ENCODE results near the gene PFKFB2. TPM values are rescaled to one million over a fixed set of nuclear protein-coding genes. Genes with fewer than 3 reads are reported as not detected.

The PFKFB2 gene
- total and polyA plus RNA-seq, 2 donors (not counting 3 experiments of a cell fraction or from before 2014, with no cell fraction given), result 0.70 to 2.0 TPM

GRCh38 chr1:207039380-207040180 is 13.5 kb upstream of the PFKFB2 start:
- H3K79me2 ChIP-seq (ENCODE audit: control insufficient read depth, insufficient read depth, low read length), result no peaks in the 10 kb centered on the region
- H3K36me3 ChIP-seq (ENCODE audit: control insufficient read depth in 2 of 2, extremely low read depth in 1 of 2, insufficient read depth in 2 of 2, low read length in 2 of 2), result no peaks in the 10 kb centered on the region
- no peak for FAIRE-seq
- H3K27me3 ChIP-seq (ENCODE audit: control insufficient read depth in 2 of 2, insufficient read depth in 2 of 2, low read length in 2 of 2), result peaks cover 7 to 24% of the 10 kb centered on the region in 2 experiments
- H3K9me3 ChIP-seq (replicated peaks; ENCODE audit: control insufficient read depth, insufficient read depth, low read length), result no peaks in the 10 kb centered on the region
- dilution Hi-C loops (cut with MboI; ENCODE audit: extremely low pct_ligation_motif_present, low sequenced_read_pairs) (no loop called here), intact Hi-C loops (cut with micrococcal nuclease) (no loop called here)
- TF ChIP-seq POLR2A (IDR thresholded peaks at IDR 0.05; ENCODE audit: low read depth, low read length), result no peak
- TF ChIP-seq POLR2AphosphoS5 (IDR thresholded peaks at IDR 0.05; ENCODE audit: insufficient read depth, low read depth, low read length), result no peak
- TF ChIP-seq GATA2 (IDR thresholded peaks at IDR 0.05; ENCODE audit: insufficient read depth, insufficient read length, low read depth, low read length), result no peak
- TF ChIP-seq JUN (IDR thresholded peaks at IDR 0.05; ENCODE audit: borderline replicate concordance, insufficient read depth, insufficient read length, low read depth), result no peak
- no peak for TF ChIP-seq MYC (IDR thresholded peaks at IDR 0.05; ENCODE audit: low read depth, low read length)
- no peak overlapping the region for H3K4me2 ChIP-seq (ENCODE audit: insufficient read depth, low read length)
- no peak overlapping the region for H3K4me3 ChIP-seq (replicated peaks in 1 of 3; ENCODE audit: insufficient read depth in 1 of 3, low read depth in 1 of 3, low read length in 3 of 3)
- no peaks in the 10 kb centered on the region for H4K20me1 ChIP-seq (replicated peaks; ENCODE audit: control insufficient read depth, extremely low read depth, insufficient read depth, low read length)
- DNase-seq (ENCODE audit: low read depth, low spot score), result no peak
- no peaks in the 10 kb centered on the region for H3K4me1 ChIP-seq (ENCODE audit: control insufficient read depth, extremely low read depth, insufficient read depth, low read length)
- H3K9me1 ChIP-seq (replicated peaks; ENCODE audit: control insufficient read depth, extremely low read depth, insufficient read depth, low read length), result no peaks in the 10 kb centered on the region
- H3K9ac ChIP-seq (replicated peaks; ENCODE audit: extremely low read depth, insufficient read depth, low read length), result no peak overlapping the region
- CTCF ChIA-PET, result interaction anchor here (1.2 to 1.3 kb wide), 2 partner anchors 11 to 34 kb away, joined by 4 to 5 read pairs; no protein-coding TSS in a partner anchor
- no TSS peak for BruUV-seq (replicated peaks)
- POLR2A ChIA-PET, result no interaction called here
- no peak overlapping the region for H2AFZ ChIP-seq (ENCODE audit: low read depth, low read length)
- H3K27ac ChIP-seq (ENCODE audit: insufficient read depth, low read depth, low read length), result no peak overlapping the region

DNA sequence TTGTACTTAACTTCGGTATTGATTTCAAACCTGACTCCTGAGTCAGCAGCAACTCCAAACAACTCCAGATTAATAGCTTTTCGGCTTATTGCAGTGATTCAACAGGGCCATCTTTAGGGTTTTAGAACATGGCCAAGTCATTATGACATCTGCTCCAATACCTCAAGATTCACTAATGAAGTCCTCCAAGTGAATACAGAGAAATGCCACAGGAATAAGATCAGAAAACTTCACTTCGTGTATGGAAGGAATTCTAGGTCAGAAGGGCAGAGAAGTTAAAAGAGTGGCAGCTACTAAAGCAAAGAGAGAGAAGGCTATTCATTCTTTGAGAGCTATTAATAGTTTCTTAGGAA is 12.9 kb upstream of the PFKFB2 start:
- FAIRE-seq (no peak), DNase-seq (ENCODE audit: low read depth, low spot score) (no peak)
- BruUV-seq (replicated peaks), result no TSS peak
- TF ChIP-seq, protein P1, sequence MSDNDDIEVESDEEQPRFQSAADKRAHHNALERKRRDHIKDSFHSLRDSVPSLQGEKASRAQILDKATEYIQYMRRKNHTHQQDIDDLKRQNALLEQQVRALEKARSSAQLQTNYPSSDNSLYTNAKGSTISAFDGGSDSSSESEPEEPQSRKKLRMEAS (IDR thresholded peaks at IDR 0.05; ENCODE audit: insufficient read depth, insufficient read length), result no peak
- TF ChIP-seq, protein P2, sequence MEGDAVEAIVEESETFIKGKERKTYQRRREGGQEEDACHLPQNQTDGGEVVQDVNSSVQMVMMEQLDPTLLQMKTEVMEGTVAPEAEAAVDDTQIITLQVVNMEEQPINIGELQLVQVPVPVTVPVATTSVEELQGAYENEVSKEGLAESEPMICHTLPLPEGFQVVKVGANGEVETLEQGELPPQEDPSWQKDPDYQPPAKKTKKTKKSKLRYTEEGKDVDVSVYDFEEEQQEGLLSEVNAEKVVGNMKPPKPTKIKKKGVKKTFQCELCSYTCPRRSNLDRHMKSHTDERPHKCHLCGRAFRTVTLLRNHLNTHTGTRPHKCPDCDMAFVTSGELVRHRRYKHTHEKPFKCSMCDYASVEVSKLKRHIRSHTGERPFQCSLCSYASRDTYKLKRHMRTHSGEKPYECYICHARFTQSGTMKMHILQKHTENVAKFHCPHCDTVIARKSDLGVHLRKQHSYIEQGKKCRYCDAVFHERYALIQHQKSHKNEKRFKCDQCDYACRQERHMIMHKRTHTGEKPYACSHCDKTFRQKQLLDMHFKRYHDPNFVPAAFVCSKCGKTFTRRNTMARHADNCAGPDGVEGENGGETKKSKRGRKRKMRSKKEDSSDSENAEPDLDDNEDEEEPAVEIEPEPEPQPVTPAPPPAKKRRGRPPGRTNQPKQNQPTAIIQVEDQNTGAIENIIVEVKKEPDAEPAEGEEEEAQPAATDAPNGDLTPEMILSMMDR (IDR thresholded peaks at IDR 0.05; ENCODE audit: extremely low read depth in 1 of 2, insufficient read depth in 1 of 2, low read depth in 1 of 2, low read length in 2 of 2), result no peak
- TF ChIP-seq POLR2A (IDR thresholded peaks at IDR 0.05; ENCODE audit: low read depth, low read length), result no peak
- TF ChIP-seq EZH2 (IDR thresholded peaks at IDR 0.05; ENCODE audit: borderline replicate concordance, low read depth, low read length, severe bottlenecking), result no peak
- no peak for TF ChIP-seq POLR2AphosphoS5 (IDR thresholded peaks at IDR 0.05; ENCODE audit: insufficient read depth, low read depth, low read length)
- no peak for TF ChIP-seq JUN (IDR thresholded peaks at IDR 0.05; ENCODE audit: borderline replicate concordance, insufficient read depth, insufficient read length, low read depth)
- no peak for TF ChIP-seq GATA2 (IDR thresholded peaks at IDR 0.05; ENCODE audit: insufficient read depth, insufficient read length, low read depth, low read length)
- no peak for TF ChIP-seq FOS (IDR thresholded peaks at IDR 0.05; ENCODE audit: borderline replicate concordance, insufficient read depth, low read length)
- no peak for TF ChIP-seq MYC (IDR thresholded peaks at IDR 0.05; ENCODE audit: low read depth, low read length)
- no peak overlapping the region for H3K4me3 ChIP-seq (replicated peaks in 1 of 3; ENCODE audit: insufficient read depth in 1 of 3, low read depth in 1 of 3, low read length in 3 of 3)
- dilution Hi-C loops (cut with MboI; ENCODE audit: extremely low pct_ligation_motif_present, low sequenced_read_pairs) (no loop called here), intact Hi-C loops (cut with micrococcal nuclease) (no loop called here)
- ChIA-PET POLR2A (no interaction called here), CTCF (interaction anchor here (1.2 to 1.3 kb wide), 2 partner anchors 10 to 35 kb away, joined by 4 to 5 read pairs; no protein-coding TSS in a partner anchor)
- H3K9me1 ChIP-seq (replicated peaks; ENCODE audit: control insufficient read depth, extremely low read depth, insufficient read depth, low read length), result no peaks in the 10 kb centered on the region
- no peak overlapping the region for H3K4me2 ChIP-seq (ENCODE audit: insufficient read depth, low read length)
- peaks cover under 1% of the 10 kb centered on the region for H3K79me2 ChIP-seq (ENCODE audit: control insufficient read depth, insufficient read depth, low read length)
- H3K9me3 ChIP-seq (replicated peaks; ENCODE audit: control insufficient read depth, insufficient read depth, low read length), result no peaks in the 10 kb centered on the region
- no peak overlapping the region for H3K9ac ChIP-seq (replicated peaks; ENCODE audit: extremely low read depth, insufficient read depth, low read length)
- no peaks in the 10 kb centered on the region for H4K20me1 ChIP-seq (replicated peaks; ENCODE audit: control insufficient read depth, extremely low read depth, insufficient read depth, low read length)
- H3K36me3 ChIP-seq (ENCODE audit: control insufficient read depth in 2 of 2, extremely low read depth in 1 of 2, insufficient read depth in 2 of 2, low read length in 2 of 2), result no peaks in the 10 kb centered on the region
- H3K4me1 ChIP-seq (ENCODE audit: control insufficient read depth, extremely low read depth, insufficient read depth, low read length), result no peaks in the 10 kb centered on the region
- H3K27ac ChIP-seq (ENCODE audit: insufficient read depth, low read depth, low read length), result no peak overlapping the region
- H3K27me3 ChIP-seq (ENCODE audit: control insufficient read depth in 2 of 2, insufficient read depth in 2 of 2, low read length in 2 of 2), result peaks cover 7 to 24% of the 10 kb centered on the region in 2 experiments
- H2AFZ ChIP-seq (ENCODE audit: low read depth, low read length), result no peak overlapping the region
